BE2C (cell line): ENCODE measurements around the gene CCDC88A.
A peak's percentile ranks its signal among the peaks of the same experiment; 100 is the strongest.
"Not testable (repeated sequence)": the region's sequence is repeated elsewhere in the genome, so short reads cannot be mapped to it uniquely, and the experiment has no call there.

Experiments used
- DNase-seq: peaks from one replicate; pipeline ENCODE4 v3.0.0-alpha.2; 2020
- H3K27me3 ChIP-seq: fragments of 250-450 bp; sonication (Bioruptor Pico); 2 replicates; pipeline ENCODE4 v1.5.1; 2020; ENCODE audit warnings: mild to moderate bottlenecking
- H3K36me3 ChIP-seq: fragments of 250-450 bp; sonication (Bioruptor Pico); 2 replicates; pipeline ENCODE4 v1.5.1; 2020; ENCODE audit warnings: mild to moderate bottlenecking
- H3K4me1 ChIP-seq: fragments of 250-450 bp; sonication (Bioruptor Pico); 2 replicates; pipeline ENCODE4 v1.5.1; 2020
- H3K4me3 ChIP-seq: 2 replicates; pipeline ENCODE4 v1.5.1; 2011; ENCODE audit warnings: low read depth, low read length
- H3K9me3 ChIP-seq: fragments of 250-450 bp; sonication (Bioruptor Pico); 2 replicates; pipeline ENCODE4 v1.5.1; 2020
- CTCF ChIP-seq: IDR thresholded peaks from 2 replicates; pipeline ENCODE4 v1.5.1; 2012; ENCODE audit warnings: mild to moderate bottlenecking, low read depth, low read length

Gene CCDC88A

GRCh38 chr2:55277310-55277709 is 142.3 kb downstream of the CCDC88A start:
- no peaks in the 10 kb centered on the region for H3K27me3 ChIP-seq

GRCh38 chr2:55274346-55274745 is 145.3 kb downstream of the CCDC88A start:
- not testable (repeated sequence) for H3K27me3 ChIP-seq, H3K9me3 ChIP-seq, H3K36me3 ChIP-seq, H3K4me3 ChIP-seq, H3K4me1 ChIP-seq, DNase-seq

More at GRCh38 chr2:55277310-55277709, 142.3 kb downstream of the CCDC88A start:
- no peaks in the 10 kb centered on the region for H3K36me3 ChIP-seq
- H3K9me3 ChIP-seq = no peaks in the 10 kb centered on the region
- no peak for TF ChIP-seq CTCF
- H3K4me1 ChIP-seq = no peaks in the 10 kb centered on the region
- H3K4me3 ChIP-seq = no peak overlapping the region
- no peak for DNase-seq

GRCh38 chr2:55269645-55269990 is 150.0 kb downstream of the CCDC88A start:
- Histone ChIP-seq H3K4me3 (peak overlapping the region; percentile 87), H3K4me1 (no peaks in the 10 kb centered on the region), H3K36me3 (no peaks in the 10 kb centered on the region), H3K27me3 (no peaks in the 10 kb centered on the region), H3K9me3 (no peaks in the 10 kb centered on the region)
- TF ChIP-seq CTCF = no peak
- DNase-seq = no peak

GRCh38 chr2:55268907-55269644 is 150.6 kb downstream of the CCDC88A start, which contains the start of gene MTIF2:
Gene MTIF2 (minus strand): TSS chr2:55269231. CDS start chr2:55263858, 5,373 bp downstream.
- TF ChIP-seq CTCF = no peak
- H3K27me3 ChIP-seq = no peaks in the 10 kb centered on the region
- peak within 1 kb of the TSS; percentile 87 for H3K4me3 ChIP-seq
- H3K36me3 ChIP-seq = no peaks in the 10 kb centered on the region
- DNase-seq = peak; percentile 90
- no peaks in the 10 kb centered on the region for H3K9me3 ChIP-seq
- no peaks in the 10 kb centered on the region for H3K4me1 ChIP-seq

- DNase-seq = no peak
- Histone ChIP-seq H3K36me3 (no peaks in the 10 kb centered on the region), H3K4me1 (no peaks in the 10 kb centered on the region), H3K9me3 (no peaks in the 10 kb centered on the region), H3K4me3 (peak overlapping the region; percentile 87), H3K27me3 (no peaks in the 10 kb centered on the region)
- no peak for TF ChIP-seq CTCF
Observed at GRCh38 chr2:55268288-55268906, 151.3 kb downstream of the CCDC88A start.

GRCh38 chr2:55259586-55259985 is 160.1 kb downstream of the CCDC88A start:
- H3K4me1 ChIP-seq, H3K9me3 ChIP-seq, H3K27me3 ChIP-seq, DNase-seq, H3K36me3 ChIP-seq, H3K4me3 ChIP-seq: not testable (repeated sequence)

GRCh38 chr2:55252832-55253231 is 166.8 kb downstream of the CCDC88A start:
- Histone ChIP-seq H3K9me3 (no peaks in the 10 kb centered on the region), H3K4me1 (no peaks in the 10 kb centered on the region), H3K36me3 (no peaks in the 10 kb centered on the region), H3K27me3 (no peaks in the 10 kb centered on the region), H3K4me3 (no peak overlapping the region)
- no peak for TF ChIP-seq CTCF
- DNase-seq = no peak
